Measurements from ENCODE around the gene RFTN2. TPM values are rescaled to one million over a fixed set of nuclear protein-coding genes. Genes with fewer than 3 reads are reported as not detected.

Gene RFTN2
- total and polyA plus RNA-seq, 9 of the 15 experiments (the other 6 are each of a cell fraction or from before 2014, with no cell fraction given): 0.01 to 0.11 (median 0.04) TPM; not detected in 6

DNA sequence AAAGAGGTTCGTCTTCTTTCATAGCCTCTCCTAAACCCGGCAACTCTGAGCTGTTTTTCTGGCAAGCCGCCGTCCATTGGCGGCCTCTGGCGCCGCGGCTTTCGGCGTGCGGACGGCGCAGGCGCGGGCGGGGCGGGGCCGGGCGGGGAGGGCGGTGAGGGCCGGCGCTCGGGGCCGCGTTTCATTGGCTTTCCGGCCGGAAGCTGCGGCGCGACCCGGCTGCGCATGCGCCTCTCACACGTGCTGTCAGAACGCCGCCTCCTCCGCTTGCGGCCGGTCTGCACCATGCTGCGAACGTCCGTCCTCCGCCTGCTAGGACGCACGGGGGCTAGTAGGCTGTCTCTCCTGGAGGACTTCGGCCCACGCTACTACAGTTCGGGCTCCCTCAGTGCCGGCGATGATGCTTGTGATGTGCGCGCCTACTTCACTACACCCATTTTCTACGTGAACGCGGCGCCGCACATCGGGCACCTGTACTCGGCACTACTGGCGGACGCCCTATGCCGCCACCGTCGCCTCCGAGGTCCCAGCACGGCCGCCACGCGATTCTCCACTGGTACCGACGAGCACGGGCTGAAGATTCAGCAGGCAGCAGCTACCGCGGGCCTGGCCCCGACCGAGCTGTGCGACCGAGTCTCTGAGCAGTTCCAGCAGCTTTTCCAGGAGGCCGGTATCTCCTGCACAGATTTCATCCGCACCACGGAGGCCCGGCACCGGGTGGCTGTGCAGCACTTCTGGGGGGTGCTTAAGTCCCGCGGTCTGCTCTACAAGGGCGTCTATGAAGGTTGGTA, 29.9 kb upstream of the RFTN2 start, which contains the start of gene MARS2:
TSS of gene MARS2 (plus strand) at position 249 of the 791 bp plus-strand sequence. CDS start at position 286, 37 bp downstream.
- H3K9ac ChIP-seq (ENCODE audit: insufficient read depth in 1 of 2, low read depth in 2 of 2, low read length in 2 of 2): peak within 1 kb of the TSS; percentile 72 to 95
- no peaks in the 10 kb centered on the region for H3K27me3 ChIP-seq (ENCODE audit: control insufficient read depth in 2 of 2, insufficient read depth in 2 of 2, low read length in 2 of 2)
- intact Hi-C loops (cut with micrococcal nuclease) (loop anchor here (5.0 to 10.0 kb wide), 4 partner anchors 208 to 429 kb away; partner anchors contain the start of gene HSPD1), in situ Hi-C loops (cut with MboI) (no loop called here)
- peaks cover 5 to 12% of the 10 kb centered on the region in 2 experiments; a peak in 4 of 5 replicates for H3K4me1 ChIP-seq (replicated peaks in 1 of 2; ENCODE audit: control insufficient read depth in 2 of 2, insufficient read depth in 2 of 2, low read length in 2 of 2)
- H2AFZ ChIP-seq (ENCODE audit: low read depth, low read length): peak within 1 kb of the TSS; percentile 96
- peak within 1 kb of the TSS; percentile 72 for H3K27ac ChIP-seq (ENCODE audit: extremely low read depth, low read depth, low read length)
- H3K9me1 ChIP-seq (ENCODE audit: control insufficient read depth, insufficient read depth, low read length): no peaks in the 10 kb centered on the region
- H4K20me1 ChIP-seq (replicated peaks; ENCODE audit: control insufficient read depth, insufficient read depth, low read length): peaks cover 14% of the 10 kb centered on the region
- FAIRE-seq (peak; percentile 11), DNase-seq (ENCODE audit: extremely low read depth in 1 of 4, low spot score in 3 of 4) (peak; percentile 87 to 93 (median 90)), ATAC-seq (peak; percentile 87)
- POLR2A ChIA-PET: interaction anchor here (0.6 to 0.9 kb wide), 4 partner anchors 10 to 1187 kb away, joined by 3 to 4 read pairs (median 3); no protein-coding TSS in a partner anchor
- TSS peak; percentile 50 for BruUV-seq (replicated peaks)
- peaks cover 28% of the 10 kb centered on the region for H3K36me3 ChIP-seq (ENCODE audit: control insufficient read depth, insufficient read depth, low read length)
- H3K79me2 ChIP-seq (ENCODE audit: control insufficient read depth, insufficient read depth, low read length): peaks cover 49% of the 10 kb centered on the region
- H3K4me2 ChIP-seq (ENCODE audit: insufficient read depth, low read length): peak within 1 kb of the TSS; percentile 85
- WGBS (ENCODE audit: insufficient coverage, low coverage, missing lambda C conversion rate): under 1% methylated on average over 28 of the region's 86 CpGs
- H3K4me3 ChIP-seq: peak within 1 kb of the TSS; percentile 88
- no peaks in the 10 kb centered on the region for H3K9me3 ChIP-seq (replicated peaks; ENCODE audit: control insufficient read depth, insufficient read depth, low read depth, low read length)
- CTCF ChIA-PET (ENCODE audit: low intra/inter-chr PET ratio): interaction anchor here (0.6 kb wide), 1 partner anchor 72 kb away, joined by 3 read pairs; no protein-coding TSS in a partner anchor
- TF ChIP-seq PHF8 (IDR thresholded peaks at IDR 0.05; ENCODE audit: borderline replicate concordance, low read length) (peak; percentile 81; the same call in 1 of the 2 replicates), NRF1 (conservative IDR thresholded peaks at IDR 0.05 in 1 of 2, IDR thresholded peaks at IDR 0.05 in 1 of 2) (peak; percentile 93 to 94), GABPA (tag; conservative IDR thresholded peaks at IDR 0.05; ENCODE audit: low read depth) (peak; percentile 70), STAG1 (CRISPR knock-in tag; IDR thresholded peaks at IDR 0.05; ENCODE audit: borderline replicate concordance) (no peak), BHLHE40 (IDR thresholded peaks at IDR 0.05; ENCODE audit: low read length) (peak; percentile 92), HDAC1 (IDR thresholded peaks at IDR 0.05) (peak in 1 of 2 experiments; percentile 97; a peak in 2 of 4 replicates), POLR2H (tag; IDR thresholded peaks at IDR 0.05; ENCODE audit: low read depth) (peak; percentile 82; the same call in 1 of the 2 replicates), CXXC5 (CRISPR knock-in tag; IDR thresholded peaks at IDR 0.05) (peak; percentile 80), ZNF140 (CRISPR knock-in tag; IDR thresholded peaks at IDR 0.05) (no peak), ATF7 (IDR thresholded peaks at IDR 0.05) (0 out of 2 replicates have a peak, but pooled peaks have one; percentile 46), GABPB1 (CRISPR knock-in tag; IDR thresholded peaks at IDR 0.05) (peak; percentile 70)
- TF ChIP-seq, protein P1, sequence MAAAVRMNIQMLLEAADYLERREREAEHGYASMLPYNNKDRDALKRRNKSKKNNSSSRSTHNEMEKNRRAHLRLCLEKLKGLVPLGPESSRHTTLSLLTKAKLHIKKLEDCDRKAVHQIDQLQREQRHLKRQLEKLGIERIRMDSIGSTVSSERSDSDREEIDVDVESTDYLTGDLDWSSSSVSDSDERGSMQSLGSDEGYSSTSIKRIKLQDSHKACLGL (CRISPR knock-in tag; IDR thresholded peaks at IDR 0.05; ENCODE audit: borderline replicate concordance, poor library complexity, severe bottlenecking): peak; percentile 84
- TF ChIP-seq, protein P2, sequence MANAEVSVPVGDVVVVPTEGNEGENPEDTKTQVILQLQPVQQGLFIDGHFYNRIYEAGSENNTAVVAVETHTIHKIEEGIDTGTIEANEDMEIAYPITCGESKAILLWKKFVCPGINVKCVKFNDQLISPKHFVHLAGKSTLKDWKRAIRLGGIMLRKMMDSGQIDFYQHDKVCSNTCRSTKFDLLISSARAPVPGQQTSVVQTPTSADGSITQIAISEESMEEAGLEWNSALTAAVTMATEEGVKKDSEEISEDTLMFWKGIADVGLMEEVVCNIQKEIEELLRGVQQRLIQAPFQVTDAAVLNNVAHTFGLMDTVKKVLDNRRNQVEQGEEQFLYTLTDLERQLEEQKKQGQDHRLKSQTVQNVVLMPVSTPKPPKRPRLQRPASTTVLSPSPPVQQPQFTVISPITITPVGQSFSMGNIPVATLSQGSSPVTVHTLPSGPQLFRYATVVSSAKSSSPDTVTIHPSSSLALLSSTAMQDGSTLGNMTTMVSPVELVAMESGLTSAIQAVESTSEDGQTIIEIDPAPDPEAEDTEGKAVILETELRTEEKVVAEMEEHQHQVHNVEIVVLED (CRISPR knock-in tag; IDR thresholded peaks at IDR 0.05): peak; percentile 38; the same call in 1 of the 2 replicates
- TF ChIP-seq, protein P3, sequence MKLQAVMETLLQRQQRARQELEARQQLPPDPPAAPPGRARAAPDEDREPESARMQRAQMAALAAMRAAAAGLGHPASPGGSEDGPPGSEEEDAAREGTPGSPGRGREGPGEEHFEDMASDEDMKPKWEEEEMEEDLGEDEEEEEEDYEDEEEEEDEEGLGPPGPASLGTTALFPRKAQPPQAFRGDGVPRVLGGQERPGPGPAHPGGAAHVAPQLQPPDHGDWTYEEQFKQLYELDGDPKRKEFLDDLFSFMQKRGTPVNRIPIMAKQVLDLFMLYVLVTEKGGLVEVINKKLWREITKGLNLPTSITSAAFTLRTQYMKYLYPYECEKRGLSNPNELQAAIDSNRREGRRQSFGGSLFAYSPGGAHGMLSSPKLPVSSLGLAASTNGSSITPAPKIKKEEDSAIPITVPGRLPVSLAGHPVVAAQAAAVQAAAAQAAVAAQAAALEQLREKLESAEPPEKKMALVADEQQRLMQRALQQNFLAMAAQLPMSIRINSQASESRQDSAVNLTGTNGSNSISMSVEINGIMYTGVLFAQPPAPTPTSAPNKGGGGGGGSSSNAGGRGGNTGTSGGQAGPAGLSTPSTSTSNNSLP (IDR thresholded peaks at IDR 0.05; ENCODE audit: borderline replicate concordance, low read depth, low read length): no peak
- TF ChIP-seq, protein P4, sequence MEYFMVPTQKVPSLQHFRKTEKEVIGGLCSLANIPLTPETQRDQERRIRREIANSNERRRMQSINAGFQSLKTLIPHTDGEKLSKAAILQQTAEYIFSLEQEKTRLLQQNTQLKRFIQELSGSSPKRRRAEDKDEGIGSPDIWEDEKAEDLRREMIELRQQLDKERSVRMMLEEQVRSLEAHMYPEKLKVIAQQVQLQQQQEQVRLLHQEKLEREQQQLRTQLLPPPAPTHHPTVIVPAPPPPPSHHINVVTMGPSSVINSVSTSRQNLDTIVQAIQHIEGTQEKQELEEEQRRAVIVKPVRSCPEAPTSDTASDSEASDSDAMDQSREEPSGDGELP (CRISPR knock-in tag; IDR thresholded peaks at IDR 0.05; ENCODE audit: borderline replicate concordance): peak; percentile 60; the same call in 1 of the 2 replicates

Data from K562 (cell line).